Mesendoderm (in vitro differentiated cells): ENCODE data around the gene MT1G.

Source experiments
- DNase-seq: peaks from one replicate; pipeline ENCODE4 v3.0.0; 2013
- H2AK5ac ChIP-seq: 2 replicates; pipeline ENCODE4 v1.6.1; 2013; ENCODE audit warnings: low read length, inconsistent platforms
- H2BK120ac ChIP-seq: 2 replicates; pipeline ENCODE4 v1.6.1; 2013; ENCODE audit warnings: low read depth, mild to moderate bottlenecking, low read length, moderate library complexity, mixed read lengths
- H2BK15ac ChIP-seq: replicated peaks from 2 replicates; pipeline ENCODE4 v1.6.1; 2013; ENCODE audit warnings: low read depth, mild to moderate bottlenecking, moderate library complexity
- H2BK5ac ChIP-seq: 2 replicates; pipeline ENCODE4 v1.6.1; 2013; ENCODE audit warnings: low read length, inconsistent platforms
- H3K18ac ChIP-seq: 2 replicates; pipeline ENCODE4 v1.6.1; 2013; ENCODE audit warnings: mild to moderate bottlenecking, low read length, mixed read lengths
- H3K23ac ChIP-seq: one replicate; pipeline ENCODE4 v1.6.1; 2013; ENCODE audit warnings: low read length
- H3K27ac ChIP-seq: 2 replicates; pipeline ENCODE4 v1.5.1; 2013; ENCODE audit warnings: low read depth, mild to moderate bottlenecking, inconsistent platforms, low read length, moderate library complexity
- H3K27me3 ChIP-seq: 2 replicates; pipeline ENCODE4 v1.6.1; 2013; ENCODE audit warnings: low read length, control low read depth, mild to moderate bottlenecking, inconsistent platforms; ENCODE audit not compliant: insufficient read depth, poor library complexity
- H3K36me3 ChIP-seq: 2 replicates; pipeline ENCODE4 v1.6.1; 2013; ENCODE audit warnings: low read length, inconsistent platforms; ENCODE audit not compliant: control insufficient read depth, insufficient read depth
- H3K4ac ChIP-seq: one replicate; pipeline ENCODE4 v1.6.1; 2013; ENCODE audit warnings: low read depth, mild to moderate bottlenecking, low read length, moderate library complexity
- H3K4me1 ChIP-seq: 2 replicates; pipeline ENCODE4 v1.6.1; 2013; ENCODE audit warnings: low read depth, low read length, inconsistent platforms; ENCODE audit not compliant: control insufficient read depth
- H3K4me2 ChIP-seq: 2 replicates; pipeline ENCODE4 v1.6.1; 2013; ENCODE audit warnings: low read length
- H3K4me3 ChIP-seq: 2 replicates; pipeline ENCODE4 v1.5.1; 2013; ENCODE audit warnings: mild to moderate bottlenecking, low read length
- H3K56ac ChIP-seq: one replicate; pipeline ENCODE4 v1.6.1; 2013; ENCODE audit warnings: low read length
- H3K79me1 ChIP-seq: 2 replicates; pipeline ENCODE4 v1.6.1; 2013; ENCODE audit warnings: low read length, inconsistent platforms
- H3K79me2 ChIP-seq: 2 replicates; pipeline ENCODE4 v1.6.1; 2013; ENCODE audit warnings: mild to moderate bottlenecking, low read length; ENCODE audit not compliant: control insufficient read depth, insufficient read depth
- H3K9ac ChIP-seq: 2 replicates; pipeline ENCODE4 v1.6.1; 2013; ENCODE audit warnings: low read length, inconsistent platforms
- H4K5ac ChIP-seq: one replicate; pipeline ENCODE4 v1.6.1; 2013; ENCODE audit warnings: low read length
- H4K8ac ChIP-seq: one replicate; pipeline ENCODE4 v1.6.1; 2013; ENCODE audit warnings: low read depth, mild to moderate bottlenecking, control low read depth, low read length, moderate library complexity
- WGBS: extraction: QIAGEN DNeasy Blood & Tissue Kit; methylation state at CpG from one replicate; pipeline ENCODE4 v1.1.7; 2013; ENCODE audit warnings: low lambda C conversion rate, missing lambda C conversion rate; ENCODE audit not compliant: insufficient coverage; ENCODE audit errors: extremely low coverage; 5-methylcytosine and 5-hydroxymethylcytosine counted together

The MT1G gene

GRCh38 chr16:56628486-56629350 is 39.1 kb downstream of the MT1G start:
- Histone ChIP-seq H3K27ac (no peak overlapping the region), H3K27me3 (peaks cover 72% of the 10 kb centered on the region), H3K4me2 (no peak overlapping the region), H3K56ac (no peak overlapping the region), H3K4me3 (no peak overlapping the region), H3K18ac (no peak overlapping the region), H2AK5ac (no peak overlapping the region), H4K5ac (no peak overlapping the region), H3K4ac (no peak overlapping the region), H3K4me1 (no peaks in the 10 kb centered on the region), H3K79me2 (no peaks in the 10 kb centered on the region), H3K79me1 (no peaks in the 10 kb centered on the region), H2BK120ac (no peak overlapping the region), H3K23ac (no peak overlapping the region), H2BK5ac (no peak overlapping the region), H2BK15ac (no peak overlapping the region), H3K9ac (no peak overlapping the region), H4K8ac (no peak overlapping the region), H3K36me3 (no peaks in the 10 kb centered on the region)
- no CpG with 5 or more reads among the region's 9 CpGs for WGBS
- no peak for DNase-seq

- no peak for DNase-seq
- Histone ChIP-seq H3K9ac (no peak overlapping the region), H3K79me1 (no peaks in the 10 kb centered on the region), H2BK5ac (no peak overlapping the region), H3K36me3 (no peaks in the 10 kb centered on the region), H3K4ac (no peak overlapping the region), H2BK120ac (no peak overlapping the region), H3K18ac (no peak overlapping the region), H3K23ac (no peak overlapping the region), H4K5ac (no peak overlapping the region), H3K27me3 (peaks cover 57% of the 10 kb centered on the region), H3K4me3 (no peak overlapping the region), H3K56ac (no peak overlapping the region), H3K27ac (no peak overlapping the region), H2BK15ac (no peak overlapping the region), H2AK5ac (no peak overlapping the region), H3K79me2 (no peaks in the 10 kb centered on the region), H3K4me1 (peaks cover 3% of the 10 kb centered on the region), H3K4me2 (no peak overlapping the region), H4K8ac (no peak overlapping the region)
- no CpG with 5 or more reads among the region's 7 CpGs for WGBS
These were observed 41.2 kb downstream of the MT1G start for GRCh38 chr16:56626685-56627084.

- peak overlapping the region; percentile 32 for H3K4me2 ChIP-seq
- H3K36me3 ChIP-seq: no peaks in the 10 kb centered on the region
- H3K4ac ChIP-seq: no peak overlapping the region
- no CpG with 5 or more reads among the region's 16 CpGs for WGBS
- H4K5ac ChIP-seq: no peak overlapping the region
- no peaks in the 10 kb centered on the region for H3K79me2 ChIP-seq
- no peak overlapping the region for H2AK5ac ChIP-seq
- no peak overlapping the region for H3K56ac ChIP-seq
- H4K8ac ChIP-seq: no peak overlapping the region
- H3K4me3 ChIP-seq: no peak overlapping the region
- no peak overlapping the region for H2BK120ac ChIP-seq
- H3K18ac ChIP-seq: no peak overlapping the region
- H3K27me3 ChIP-seq: peaks cover 51% of the 10 kb centered on the region
- peaks cover 4% of the 10 kb centered on the region for H3K4me1 ChIP-seq
- no peaks in the 10 kb centered on the region for H3K79me1 ChIP-seq
- no peak overlapping the region for H2BK5ac ChIP-seq
- H2BK15ac ChIP-seq: no peak overlapping the region
- peak overlapping the region; percentile 6 for H3K23ac ChIP-seq
- no peak overlapping the region for H3K9ac ChIP-seq
- DNase-seq: no peak
- H3K27ac ChIP-seq: no peak overlapping the region
These were observed 41.8 kb downstream of the MT1G start for GRCh38 chr16:56625943-56626654.

GRCh38 chr16:56625140-56625942 is 42.5 kb downstream of the MT1G start, which contains the start of gene MT1E:
Gene MT1E (plus strand): TSS chr16:56625781. CDS start chr16:56625852, 71 bp downstream.
- Histone ChIP-seq H4K8ac (no peak within 1 kb of the TSS), H3K4me3 (no peak within 1 kb of the TSS), H3K79me1 (no peaks in the 10 kb centered on the region), H3K4me2 (peak within 1 kb of the TSS; percentile 32), H2BK5ac (no peak within 1 kb of the TSS), H3K27me3 (peaks cover 45% of the 10 kb centered on the region), H3K79me2 (no peaks in the 10 kb centered on the region), H3K23ac (peak within 1 kb of the TSS; percentile 6), H3K18ac (no peak within 1 kb of the TSS), H3K56ac (peak within 1 kb of the TSS; percentile 68), H2BK120ac (no peak within 1 kb of the TSS), H3K9ac (peak within 1 kb of the TSS; percentile 38), H3K4me1 (peaks cover 5% of the 10 kb centered on the region), H2BK15ac (no peak within 1 kb of the TSS), H3K4ac (no peak within 1 kb of the TSS), H2AK5ac (no peak within 1 kb of the TSS), H3K27ac (no peak within 1 kb of the TSS), H4K5ac (no peak within 1 kb of the TSS), H3K36me3 (no peaks in the 10 kb centered on the region)
- DNase-seq: peak; percentile 70
- no CpG with 5 or more reads among the region's 62 CpGs for WGBS

GRCh38 chr16:56623637-56624036 is 44.2 kb downstream of the MT1G start:
- H3K27me3 ChIP-seq: peaks cover 40% of the 10 kb centered on the region

More at GRCh38 chr16:56623637-56624036, 44.2 kb downstream of the MT1G start:
- Histone ChIP-seq H3K4me3 (no peak overlapping the region), H4K5ac (no peak overlapping the region), H2BK5ac (no peak overlapping the region), H3K79me1 (no peaks in the 10 kb centered on the region), H4K8ac (no peak overlapping the region), H2BK120ac (no peak overlapping the region), H3K18ac (no peak overlapping the region), H3K4ac (no peak overlapping the region), H2AK5ac (no peak overlapping the region), H3K4me1 (peaks cover 5% of the 10 kb centered on the region), H3K9ac (no peak overlapping the region), H3K23ac (no peak overlapping the region), H2BK15ac (no peak overlapping the region), H3K79me2 (no peaks in the 10 kb centered on the region), H3K4me2 (no peak overlapping the region), H3K27ac (no peak overlapping the region), H3K36me3 (no peaks in the 10 kb centered on the region), H3K56ac (no peak overlapping the region)
- WGBS: no CpG with 5 or more reads among the region's 2 CpGs
- no peak for DNase-seq
